HEK293T (cell line): ENCODE results near the gene ATAD3A.
"Not testable (repeated sequence)": the region's sequence is repeated elsewhere in the genome, so short reads cannot be mapped to it uniquely, and the experiment has no call there.

Experiments used
- ARNT ChIP-seq: fragments of 450-650 bp; IDR thresholded peaks from 2 replicates; pipeline ENCODE4 v1.6.1; 2017; ENCODE audit warnings: mild to moderate bottlenecking
- CTBP1 ChIP-seq: fragments of 450-650 bp; IDR thresholded peaks from 2 replicates; pipeline ENCODE4 v1.6.1; 2016; ENCODE audit warnings: borderline replicate concordance
- ELF4 ChIP-seq: fragments of 450-650 bp; IDR thresholded peaks from 2 replicates; pipeline ENCODE4 v1.6.1; 2017; ENCODE audit warnings: antibody characterized with exemption
- FOXA1 ChIP-seq: fragments of 450-650 bp; IDR thresholded peaks from 2 replicates; pipeline ENCODE4 v1.6.1; 2016; ENCODE audit warnings: mild to moderate bottlenecking
- FOXM1 ChIP-seq: fragments of 450-650 bp; IDR thresholded peaks from 2 replicates; pipeline ENCODE4 v1.6.1; 2017; ENCODE audit warnings: mild to moderate bottlenecking, borderline replicate concordance
- HDGF ChIP-seq: fragments of 450-650 bp; IDR thresholded peaks from 2 replicates; pipeline ENCODE4 v1.6.1; 2017; ENCODE audit warnings: antibody characterized with exemption, borderline replicate concordance
- SP1 ChIP-seq: fragments of 450-650 bp; IDR thresholded peaks from 2 replicates; pipeline ENCODE4 v1.6.1; 2017
- ZNF384 ChIP-seq: fragments of 450-650 bp; IDR thresholded peaks from 2 replicates; pipeline ENCODE4 v1.6.1; 2016

GRCh38 chr1:1504777-1505365 lies 7.1 kb upstream of the ATAD3A start:
- not testable (repeated sequence) for TF ChIP-seq ARNT, FOXM1, ELF4, SP1, FOXA1, ZNF384, HDGF
- TF ChIP-seq CTBP1 = 0 out of 2 replicates have a peak, but pooled peaks have one; percentile 25
